Smooth muscle cell of the brain vasculature (primary cell): Measurements from ENCODE around the gene C4BPB.

Source experiments
- DNase-seq: peaks from one replicate; pipeline ENCODE4 v3.0.0-alpha.2; 2012; ENCODE audit warnings: low read depth, low spot score

Gene C4BPB

DNA sequence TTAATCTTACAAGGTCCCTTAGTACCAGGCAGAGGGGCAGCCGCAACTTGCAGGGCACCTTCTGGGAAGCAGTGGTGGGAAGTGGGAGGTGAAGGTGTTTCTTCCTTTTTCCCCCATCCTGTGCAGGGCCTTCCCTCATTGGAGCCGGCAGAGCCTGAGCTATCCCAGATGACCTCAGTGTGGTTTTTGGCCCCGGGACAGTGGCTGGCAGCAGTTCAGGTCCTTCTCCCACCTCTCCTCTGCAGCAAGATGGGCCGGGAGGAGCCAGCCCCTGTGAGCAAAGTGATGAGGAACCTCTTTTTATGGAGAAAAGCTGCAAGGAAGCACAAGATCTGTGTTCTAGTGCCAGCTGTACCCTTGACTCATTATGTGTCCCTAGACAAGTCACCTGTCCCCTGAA, 28.8 kb upstream of the C4BPB start:
- DNase-seq: no peak

DNA sequence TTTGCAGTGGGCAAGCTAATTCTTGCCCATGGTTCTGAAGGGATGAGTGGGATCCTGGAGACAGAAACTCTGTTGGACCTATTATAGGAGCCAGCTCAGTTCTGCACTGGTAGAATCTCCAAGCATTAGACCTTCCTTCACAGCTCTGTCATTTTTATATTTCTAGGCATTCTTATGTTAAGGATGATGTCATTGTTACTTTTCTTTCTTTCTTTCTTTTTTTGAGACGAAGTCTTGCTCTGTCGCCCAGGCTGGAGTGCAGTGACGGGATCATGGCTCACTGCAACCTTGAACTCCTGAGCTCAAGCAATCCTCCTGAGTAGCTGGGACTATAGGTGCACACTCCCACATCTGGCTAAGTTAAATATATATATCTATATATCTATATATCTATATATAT, 28.1 kb upstream of the C4BPB start:
- no peak for DNase-seq

DNA sequence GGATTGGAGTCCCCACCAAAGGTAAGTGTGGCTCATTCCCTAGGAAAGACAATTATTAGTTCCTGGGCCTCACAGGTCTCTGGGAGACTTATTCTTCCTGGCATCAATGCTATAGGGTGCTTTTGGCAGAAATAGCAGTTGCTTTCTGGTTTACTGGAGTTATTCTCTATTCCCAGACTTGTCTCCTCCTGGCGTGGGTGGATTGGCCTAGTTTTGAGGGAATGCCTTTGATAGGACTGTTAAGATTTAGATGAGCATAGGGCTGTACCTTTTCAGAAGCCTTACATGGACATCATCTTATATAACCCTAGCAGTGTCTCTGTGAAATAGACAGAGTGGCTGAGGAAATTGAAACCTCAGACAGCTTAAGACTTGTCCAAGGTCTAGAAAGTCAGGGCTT, 26.6 kb upstream of the C4BPB start:
- no peak for DNase-seq

DNA sequence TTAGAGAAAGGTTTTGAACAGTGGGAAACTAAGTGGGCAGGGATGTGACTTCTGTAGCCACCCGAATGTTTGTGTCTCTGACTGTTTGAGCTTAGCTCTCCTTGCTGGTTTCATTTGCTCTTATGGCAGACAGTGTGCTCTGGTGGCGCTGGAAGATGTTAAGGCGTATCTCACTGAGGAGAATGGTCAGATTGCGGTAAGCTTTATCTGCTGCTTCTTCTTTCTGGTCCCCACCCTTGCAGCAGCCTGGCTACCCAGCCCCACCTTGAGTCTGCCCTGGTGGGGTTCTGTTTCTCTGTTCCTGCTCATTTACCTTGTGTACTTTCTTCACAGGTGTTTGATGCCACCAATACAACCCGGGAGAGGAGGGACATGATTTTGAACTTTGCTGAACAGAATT, 25.6 kb upstream of the C4BPB start:
- DNase-seq: no peak

DNA sequence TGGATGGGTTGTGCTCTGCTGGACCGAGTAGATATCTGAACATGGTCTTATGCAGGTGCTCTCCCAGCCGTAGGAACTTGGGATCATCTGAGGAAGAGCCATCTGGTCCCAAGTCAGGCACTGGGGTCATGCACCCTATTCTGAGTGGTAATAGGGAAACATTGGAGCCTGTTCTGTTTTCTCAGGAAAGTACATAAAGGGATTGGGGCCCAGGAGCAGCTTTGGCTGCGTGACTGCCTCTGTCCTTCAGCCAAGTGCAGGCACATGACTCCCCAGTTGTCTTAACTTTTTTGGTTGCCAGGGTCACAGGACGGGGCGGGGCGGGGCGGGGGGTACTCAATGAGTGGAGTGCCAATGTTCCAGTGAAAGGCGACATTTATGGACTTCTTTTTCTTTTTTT, 24.1 kb upstream of the C4BPB start:
- DNase-seq: no peak

DNA sequence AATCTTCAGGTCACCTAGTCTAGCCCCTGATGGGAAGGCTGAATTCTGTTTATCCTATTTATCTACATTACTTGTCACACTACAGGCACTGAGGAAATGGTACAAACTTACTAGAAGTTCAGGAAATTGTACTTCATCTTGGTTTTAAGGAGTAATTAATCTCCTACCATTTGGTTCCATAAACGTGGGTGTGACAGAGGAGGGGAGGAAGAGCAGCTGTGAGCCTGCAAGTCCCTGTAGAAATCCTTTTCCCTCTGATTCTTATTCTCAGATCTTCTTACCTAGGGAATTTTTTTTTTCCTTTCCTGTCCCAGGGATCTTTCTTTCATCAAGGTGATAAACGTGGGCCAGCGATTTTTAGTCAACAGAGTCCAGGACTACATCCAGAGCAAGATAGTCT, 21.5 kb upstream of the C4BPB start:
- no peak for DNase-seq

DNA sequence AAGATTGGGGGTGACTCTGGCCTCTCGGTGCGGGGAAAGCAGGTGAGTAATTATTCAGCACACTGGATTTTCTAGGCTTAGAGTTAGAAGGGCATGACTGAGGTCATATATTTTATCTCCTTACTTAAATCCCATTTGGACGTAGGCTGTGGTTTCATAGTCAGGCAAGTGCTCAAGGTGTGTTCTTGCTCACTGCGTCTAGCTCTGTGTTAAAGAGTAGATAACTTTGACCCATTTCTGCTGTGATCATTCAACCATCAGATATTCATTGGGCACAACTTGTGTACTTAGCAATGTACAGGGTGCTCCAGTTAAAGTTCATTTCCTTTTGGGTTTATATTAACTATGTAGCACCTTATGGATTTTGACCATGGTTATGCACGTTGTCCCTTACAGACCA, 21.0 kb upstream of the C4BPB start:
- no peak for DNase-seq

DNA sequence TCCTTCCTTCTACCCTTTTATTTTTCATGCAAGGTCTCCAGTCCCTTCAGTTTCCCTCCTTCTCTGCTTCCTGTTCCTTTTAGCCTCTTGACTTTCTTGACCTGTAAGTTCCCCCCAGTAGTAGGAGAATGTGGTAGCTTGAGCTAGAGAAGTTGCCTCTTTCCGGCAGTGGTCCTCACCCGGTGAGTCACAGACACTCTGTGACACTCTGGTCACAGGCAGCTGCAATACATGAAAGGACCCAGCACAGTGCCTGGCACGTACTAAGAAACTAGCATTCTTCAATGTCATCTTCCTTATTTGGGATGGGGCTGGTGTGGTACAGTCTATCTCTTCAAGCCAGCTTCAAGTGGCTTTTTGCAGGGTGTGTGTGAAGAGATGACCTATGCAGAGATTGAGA, 19.6 kb upstream of the C4BPB start:
- no peak for DNase-seq

DNA sequence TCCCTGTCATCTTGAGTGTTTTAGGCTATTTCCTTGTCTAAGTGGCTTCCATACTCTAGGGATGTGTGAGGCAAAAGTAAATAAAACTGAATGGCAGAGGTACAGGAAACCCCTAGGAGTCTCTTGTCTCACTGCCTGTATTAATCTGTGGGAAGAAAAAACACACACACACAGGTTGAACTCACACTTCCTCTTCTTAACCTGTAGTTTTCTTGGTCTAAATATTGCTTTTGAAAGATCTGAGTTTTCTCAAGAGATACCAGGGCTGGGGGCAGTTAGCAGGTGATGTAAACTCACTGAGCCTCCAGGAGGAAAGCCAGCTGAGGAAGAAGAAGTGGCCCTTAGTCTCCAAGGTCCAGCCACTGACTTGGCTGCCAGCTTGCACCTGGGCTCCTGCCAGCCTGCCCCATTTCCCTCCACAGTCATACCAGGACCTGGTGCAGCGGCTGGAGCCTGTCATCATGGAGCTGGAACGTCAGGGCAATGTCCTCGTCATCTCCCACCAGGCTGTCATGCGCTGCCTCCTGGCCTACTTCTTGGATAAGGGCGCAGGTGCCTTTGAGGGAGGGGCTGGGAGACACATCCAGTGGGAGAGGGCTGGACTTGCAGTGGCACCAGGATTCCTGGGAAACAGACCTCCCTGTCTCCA, 18.7 kb upstream of the C4BPB start:
- DNase-seq: no peak

DNA sequence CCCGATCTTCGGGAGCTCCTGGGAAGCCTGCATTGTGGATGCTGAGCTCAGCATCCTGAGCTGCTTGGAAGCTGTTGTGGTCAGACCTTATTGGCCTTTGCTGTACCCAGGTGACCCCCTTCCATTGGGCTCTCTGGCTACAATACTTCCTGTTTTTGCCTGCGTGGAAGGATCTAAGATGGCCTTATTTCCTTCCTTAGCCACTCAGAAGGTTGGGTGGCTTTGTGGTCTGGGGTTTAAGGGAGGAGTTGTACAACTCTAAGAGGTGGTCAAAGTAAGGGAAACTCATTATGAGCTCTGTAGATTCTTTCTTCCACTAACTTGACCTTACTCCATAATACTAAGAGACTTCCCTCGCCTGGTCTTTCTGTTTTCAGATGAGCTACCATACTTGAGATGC, 17.8 kb upstream of the C4BPB start:
- DNase-seq: no peak

DNA sequence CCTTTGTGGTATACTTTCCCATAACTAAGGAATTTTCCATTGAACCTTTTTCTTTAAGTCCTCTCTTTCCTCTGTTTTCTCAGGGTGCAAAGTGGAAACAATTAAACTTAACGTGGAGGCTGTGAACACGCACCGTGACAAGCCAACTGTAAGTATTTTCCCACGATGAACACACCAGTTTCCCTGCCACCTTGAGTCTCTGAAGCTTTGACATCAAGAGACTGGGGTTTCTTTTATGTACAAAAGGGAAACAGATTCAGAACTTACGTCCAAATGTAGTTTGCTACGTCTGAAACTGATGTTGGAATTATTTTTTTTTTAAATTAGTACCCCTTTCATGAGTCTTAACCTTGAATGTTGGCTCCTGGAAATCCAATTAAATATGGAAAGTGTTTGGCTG, 17.2 kb upstream of the C4BPB start:
- no peak for DNase-seq

DNA sequence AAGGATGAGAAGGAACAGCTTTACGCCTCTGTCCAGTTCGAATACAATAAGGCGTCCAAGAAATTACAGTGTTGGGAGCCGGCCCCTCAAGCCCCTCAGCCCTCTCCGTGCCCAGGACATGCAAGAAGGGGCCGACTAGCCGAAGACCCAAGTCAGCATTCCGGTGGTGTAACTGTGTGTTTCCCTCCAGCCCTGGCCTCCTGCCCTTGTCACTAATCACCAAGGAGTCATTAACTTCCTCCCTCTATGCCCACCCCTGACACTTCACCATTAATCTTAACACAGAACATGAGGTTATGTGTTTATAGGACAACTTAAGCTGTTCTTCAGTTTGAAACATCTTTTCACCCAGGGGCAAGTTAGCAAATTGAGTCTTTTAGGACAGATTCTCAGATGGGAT, 16.4 kb upstream of the C4BPB start:
- DNase-seq: no peak

DNA sequence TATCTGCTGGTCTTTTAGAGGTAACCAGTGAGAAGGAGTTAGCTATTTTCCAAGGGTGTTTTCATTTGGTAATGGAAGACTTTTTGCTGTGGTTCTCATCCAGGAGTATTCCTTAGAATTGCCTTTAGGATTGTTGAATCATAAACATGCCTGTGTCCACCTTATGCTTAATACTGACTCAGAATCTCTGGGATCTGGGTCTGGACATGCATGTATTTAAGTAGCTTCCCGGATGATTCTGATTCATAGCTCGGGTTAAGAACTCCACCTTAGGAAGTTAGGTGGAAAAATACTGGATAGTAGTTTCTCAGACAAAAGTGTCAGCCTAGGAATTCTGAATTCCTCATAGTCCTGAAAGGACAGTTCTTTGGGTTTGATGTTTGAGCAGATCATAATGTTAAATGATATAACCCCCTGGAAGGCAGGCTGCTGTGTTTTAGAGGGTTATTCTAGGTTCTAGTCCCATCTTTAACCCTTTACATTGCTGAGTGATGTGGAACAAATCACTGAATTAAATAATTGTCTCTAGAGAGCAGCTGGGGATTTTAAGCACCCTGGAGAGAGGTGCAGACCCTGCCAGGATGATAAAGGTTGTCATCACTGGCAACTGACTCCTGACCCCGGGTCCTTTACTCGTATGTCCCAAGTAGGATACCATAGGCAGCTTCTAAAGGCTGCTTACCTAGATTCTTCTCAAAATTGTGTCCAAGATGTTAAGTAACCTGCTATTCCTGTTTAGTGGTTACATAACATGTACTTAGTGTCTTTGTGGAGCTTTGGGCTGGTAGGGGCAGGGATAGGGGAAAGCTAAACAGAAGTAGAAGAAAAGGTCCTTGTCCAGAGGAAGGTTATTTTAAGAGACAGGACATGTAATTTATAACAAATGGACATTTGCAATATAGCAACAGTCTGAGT, 14.5 kb upstream of the C4BPB start:
- DNase-seq: no peak

DNA sequence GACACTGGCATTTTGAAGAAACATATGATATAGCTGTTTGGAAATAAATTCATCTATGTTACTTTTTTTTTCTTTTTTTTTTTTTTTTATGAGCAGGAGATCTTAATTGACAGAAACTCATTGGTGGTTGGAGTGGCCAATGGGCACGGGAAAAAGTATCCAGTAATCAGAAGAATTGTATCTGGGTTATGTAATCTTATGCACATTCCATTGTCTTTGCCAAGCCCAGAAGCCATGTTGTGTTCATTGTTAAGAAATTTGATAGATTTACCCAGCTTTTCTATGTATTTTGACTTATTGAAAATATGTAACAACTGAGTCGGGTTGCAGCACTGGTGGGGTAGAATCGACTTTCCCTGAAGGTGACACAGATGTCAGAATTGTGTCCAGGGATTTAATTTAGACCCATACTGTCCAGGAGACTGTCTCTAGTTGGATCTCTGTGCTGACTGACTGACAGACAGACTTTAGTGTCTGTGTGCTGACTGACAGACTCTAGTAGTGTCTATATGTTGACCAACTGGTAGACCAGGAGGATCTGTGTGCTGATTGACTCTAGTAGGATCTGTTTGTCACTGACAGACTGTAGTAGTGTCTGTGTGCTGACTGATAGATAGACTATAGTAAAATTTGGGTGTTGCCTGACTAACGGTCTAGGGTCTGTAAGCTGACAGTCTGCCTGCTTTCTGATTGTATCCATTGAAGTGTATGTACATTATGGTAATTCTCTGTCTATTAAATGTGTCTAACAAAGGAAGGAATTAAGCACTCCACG, 12.3 kb upstream of the C4BPB start:
- no peak for DNase-seq

DNA sequence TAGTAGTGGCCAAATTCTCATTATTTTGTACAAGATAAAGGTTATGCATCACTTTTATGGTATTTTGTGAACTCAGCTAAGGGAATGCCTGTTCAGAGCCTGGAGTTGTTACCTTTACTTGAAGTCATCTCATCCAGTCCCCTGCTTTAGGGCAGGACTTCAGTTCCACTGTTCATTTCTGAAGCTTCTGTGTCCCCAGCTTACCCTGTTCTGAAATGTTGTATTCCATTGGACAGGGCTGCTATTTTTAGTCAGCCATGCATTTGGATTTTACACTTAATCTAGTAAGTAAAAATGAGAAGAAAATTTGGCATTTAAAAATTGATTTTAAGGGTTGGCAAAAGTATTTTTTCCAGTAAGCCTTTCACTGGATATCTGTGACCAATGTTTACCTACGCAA, 11.6 kb upstream of the C4BPB start:
- no peak for DNase-seq

DNA sequence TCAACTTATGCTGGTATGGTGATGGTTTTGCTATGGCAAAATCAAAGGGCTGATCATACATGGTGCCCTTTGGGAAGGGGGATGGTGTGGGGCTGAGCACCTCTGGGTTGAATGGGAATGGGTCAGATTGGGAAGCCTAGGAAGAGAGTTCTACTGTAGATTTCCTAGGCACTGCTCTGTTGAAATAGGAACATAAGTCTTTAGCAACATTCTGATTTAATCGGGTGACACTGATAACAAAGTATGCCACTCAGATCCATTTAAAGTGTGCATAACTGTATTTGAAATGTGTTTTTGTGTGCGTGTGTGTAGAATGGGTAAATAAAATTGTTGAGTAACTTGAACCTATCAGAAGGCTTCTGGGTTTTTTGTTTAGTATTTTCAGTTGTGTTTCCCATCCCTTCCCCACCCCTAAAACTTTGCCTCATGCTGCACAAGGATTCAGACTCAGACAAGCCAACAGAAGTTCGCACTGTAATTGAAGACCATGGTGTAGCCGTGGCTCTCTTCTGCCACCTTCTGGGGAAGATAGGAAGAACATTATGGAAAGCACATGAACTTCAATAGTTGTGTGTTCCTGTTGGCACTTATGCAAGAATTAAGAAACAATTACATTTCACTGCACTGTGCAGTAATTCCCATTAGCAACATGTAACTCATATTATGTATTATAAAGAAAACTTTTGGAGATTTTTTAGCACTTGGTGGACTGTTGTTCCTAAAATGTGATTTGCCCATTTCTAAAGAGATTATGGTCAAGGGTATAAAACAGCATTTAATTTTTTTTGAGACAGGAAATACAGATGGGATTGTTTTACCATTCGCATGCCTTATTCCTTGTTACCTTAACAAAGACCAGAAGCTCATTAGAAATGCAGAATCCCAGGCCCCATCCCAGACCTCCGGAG, 10.9 kb upstream of the C4BPB start:
- peak; percentile 51 for DNase-seq

DNA sequence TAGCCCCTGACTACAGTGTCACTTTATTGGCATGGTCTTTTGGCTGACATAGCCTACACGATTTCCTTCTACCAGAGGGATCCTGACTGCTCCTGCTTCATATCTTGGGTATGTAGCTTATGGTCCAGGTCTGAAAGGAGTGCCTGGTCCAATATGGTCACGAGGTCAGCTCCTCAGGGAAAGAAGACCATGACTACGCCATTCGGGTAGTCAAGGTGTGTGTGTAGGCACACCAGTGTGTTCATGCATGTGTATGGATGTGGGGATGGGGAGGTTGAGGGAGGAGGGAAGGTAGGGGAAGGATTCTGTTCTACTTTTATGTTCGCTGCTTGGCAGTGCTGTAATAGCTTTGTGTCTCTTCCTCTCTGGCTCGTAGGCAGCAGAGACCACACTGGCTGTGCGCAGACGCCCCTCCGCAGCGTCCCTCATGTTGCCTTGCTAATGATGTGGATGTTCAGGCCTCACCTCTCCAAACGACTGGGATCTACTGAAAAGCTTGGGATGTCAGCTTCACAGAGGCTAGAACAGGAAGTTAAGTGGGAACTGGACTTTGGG, 10.0 kb upstream of the C4BPB start:
- DNase-seq: no peak

DNA sequence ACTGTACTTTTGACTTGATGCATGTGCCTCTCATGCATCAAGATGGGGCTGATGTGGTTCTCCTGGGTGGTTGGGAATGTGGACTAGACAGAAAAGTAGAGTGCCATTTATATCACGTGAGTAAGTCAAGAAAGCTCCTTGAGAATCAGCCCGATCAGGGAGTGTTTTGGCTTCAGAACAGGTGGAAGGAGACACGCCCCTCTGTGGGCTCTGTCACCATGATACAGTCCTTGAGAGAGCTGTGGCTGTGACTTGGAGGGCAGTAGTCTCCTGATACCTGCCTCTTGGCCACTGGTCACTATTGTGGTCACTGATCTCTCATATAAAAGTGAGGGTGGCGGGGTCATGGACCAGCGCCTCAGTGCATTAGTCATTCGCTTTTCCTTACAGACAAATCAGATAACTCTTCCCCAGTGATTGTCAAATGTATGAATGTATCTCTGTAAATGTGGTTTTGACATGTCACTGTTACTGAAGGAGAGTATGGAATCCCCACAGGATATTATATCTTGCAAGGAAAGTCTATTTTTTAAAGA, 8.9 kb upstream of the C4BPB start:
- no peak for DNase-seq

DNA sequence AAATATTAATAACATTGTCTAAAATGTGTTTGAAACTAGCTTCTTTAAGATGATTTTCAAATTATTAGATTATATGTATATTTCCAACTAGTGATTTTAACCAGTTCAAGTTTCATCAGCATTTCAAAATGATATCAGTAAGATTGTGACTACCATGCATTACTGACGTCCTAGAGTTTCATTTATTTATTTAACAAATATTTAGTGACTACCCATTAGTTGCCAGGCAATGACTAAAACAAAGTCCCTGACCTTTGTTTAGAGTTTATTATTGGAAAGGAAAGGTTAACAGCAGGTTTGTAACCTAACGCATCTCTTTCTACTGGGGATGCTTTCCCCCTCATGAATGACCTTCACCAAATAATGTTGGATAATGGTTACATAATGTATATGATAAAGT, 7.6 kb upstream of the C4BPB start:
- no peak for DNase-seq

DNA sequence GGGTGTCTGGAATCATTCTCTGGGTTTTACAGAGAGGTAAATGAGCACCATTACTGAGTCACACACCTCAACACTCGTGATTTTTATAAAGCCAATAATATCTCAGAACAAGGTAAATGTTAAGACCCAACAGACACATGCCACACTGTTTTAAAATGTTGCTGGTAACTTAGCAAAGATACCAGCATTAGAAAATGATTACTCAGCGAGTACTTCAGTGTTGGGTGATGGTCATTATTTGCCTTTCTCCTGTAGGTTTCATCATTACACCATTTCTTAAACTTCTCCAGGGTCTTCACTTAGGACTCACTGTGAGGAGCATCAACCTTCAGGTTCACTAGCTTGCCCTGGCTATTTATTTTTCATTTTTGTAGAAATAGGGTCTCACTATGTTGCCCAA, 6.9 kb upstream of the C4BPB start:
- no peak for DNase-seq

DNA sequence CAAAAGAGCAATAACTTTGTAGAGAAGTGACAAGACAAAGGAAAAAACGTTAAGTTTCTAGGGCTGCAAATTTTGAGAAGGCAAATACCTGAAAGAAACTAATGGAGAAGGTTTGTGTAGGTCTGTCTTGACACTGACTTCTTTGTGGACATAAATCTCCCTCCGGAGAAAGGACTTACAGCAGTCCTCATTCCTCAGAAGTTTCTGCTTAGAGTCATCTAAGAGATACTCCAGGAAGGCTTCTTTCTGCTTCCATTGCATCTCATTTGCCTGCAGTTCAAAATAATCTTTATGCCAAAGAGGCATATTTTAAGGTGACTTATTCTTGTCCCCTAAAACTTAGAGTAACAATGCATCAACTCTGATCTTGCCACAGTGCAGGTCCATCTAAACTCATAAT, 4.4 kb upstream of the C4BPB start:
- DNase-seq: no peak
